Neural progenitor cell (in vitro differentiated cells): Measurements from ENCODE around the gene GOLIM4. TPM values are rescaled to one million over a fixed set of nuclear protein-coding genes. Genes with fewer than 3 reads are reported as not detected.

Source experiments
- DNase-seq: peaks from one replicate; pipeline ENCODE4 v3.0.0-alpha.2; 2016; ENCODE audit warnings: low spot score
- H2AFZ ChIP-seq: fragments of 200-600 bp; sonication (generic); replicated peaks from 2 replicates; pipeline ENCODE4 v1.6.1; 2016; ENCODE audit warnings: antibody characterized with exemption
- H3F3A ChIP-seq: fragments of 200-600 bp; sonication (generic); 2 replicates; pipeline ENCODE4 v1.6.1; 2016; ENCODE audit warnings: antibody characterized with exemption, low read depth
- H3K27ac ChIP-seq: fragments of 200-600 bp; sonication (generic); 2 replicates; pipeline ENCODE4 v1.5.1; 2016; ENCODE audit warnings: mild to moderate bottlenecking
- H3K27me3 ChIP-seq: fragments of 200-600 bp; sonication (generic); 2 replicates; pipeline ENCODE4 v1.6.1; 2016; ENCODE audit warnings: mild to moderate bottlenecking, moderate library complexity
- H3K36me3 ChIP-seq: fragments of 200-600 bp; sonication (generic); 2 replicates; pipeline ENCODE4 v1.5.1; 2016
- H3K4me1 ChIP-seq: fragments of 200-600 bp; sonication (generic); 2 replicates; pipeline ENCODE4 v1.6.1; 2016; ENCODE audit warnings: mixed run types
- H3K4me2 ChIP-seq: fragments of 200-600 bp; sonication (generic); 2 replicates; pipeline ENCODE4 v1.6.1; 2016
- H3K4me3 ChIP-seq: fragments of 200-600 bp; sonication (generic); 2 replicates; pipeline ENCODE4 v1.5.1; 2016
- H3K79me2 ChIP-seq: fragments of 200-600 bp; sonication (generic); 2 replicates; pipeline ENCODE4 v1.6.1; 2016; ENCODE audit warnings: low read depth
- H3K9ac ChIP-seq: fragments of 200-600 bp; sonication (generic); 2 replicates; pipeline ENCODE4 v1.6.1; 2016
- H3K9me3 ChIP-seq: fragments of 200-600 bp; sonication (generic); 2 replicates; pipeline ENCODE4 v1.5.1; 2016; ENCODE audit warnings: low read depth
- H4K20me1 ChIP-seq: fragments of 200-600 bp; sonication (generic); 2 replicates; pipeline ENCODE4 v1.6.1; 2016; ENCODE audit warnings: low read depth
- H3K27ac Mint-ChIP-seq: 3 replicates; pipeline ENCODE4 v1.8.0; 2021; ENCODE audit warnings: mixed read lengths
- H3K27me3 Mint-ChIP-seq: 2 replicates; pipeline ENCODE4 v1.8.0; 2022; ENCODE audit warnings: low read depth, mild to moderate bottlenecking, inconsistent platforms, moderate library complexity, mixed read lengths; ENCODE audit not compliant: insufficient read depth
- H3K36me3 Mint-ChIP-seq: 3 replicates; pipeline ENCODE4 v1.8.0; 2021; ENCODE audit warnings: mixed read lengths
- H3K4me1 Mint-ChIP-seq: 3 replicates; pipeline ENCODE4 v1.8.0; 2021; ENCODE audit warnings: mixed read lengths
- H3K4me3 Mint-ChIP-seq: 3 replicates; pipeline ENCODE4 v1.8.0; 2021; ENCODE audit warnings: mild to moderate bottlenecking, moderate library complexity, mixed read lengths
- H3K9me3 Mint-ChIP-seq: 3 replicates; pipeline ENCODE4 v1.8.0; 2020; ENCODE audit warnings: mixed read lengths
- EZH2 ChIP-seq: fragments of 200-600 bp; sonication (generic); IDR thresholded peaks from 2 replicates; pipeline ENCODE4 v1.6.1; 2017; ENCODE audit warnings: antibody characterized with exemption, mild to moderate bottlenecking, moderate library complexity
- EZH2phosphoT487 ChIP-seq: fragments of 200-600 bp; sonication (generic); IDR thresholded peaks from 2 replicates; pipeline ENCODE4 v1.6.1; 2017; ENCODE audit warnings: antibody characterized with exemption
- total RNA-seq: library from RNA; depleted of rRNA; stranded (reverse); fragments of >200 nt; gene quantifications from 2 replicates; pipeline ENCODE4 v1.2.3, GENCODE V29; 2015; ENCODE audit warnings: low replicate concordance
- TF ChIP-seq, protein P1 (sequence below): fragments of 200-600 bp; sonication (generic); IDR thresholded peaks from 2 replicates; pipeline ENCODE4 v1.5.1; 2017; ENCODE audit warnings: antibody characterized with exemption, mild to moderate bottlenecking

The GOLIM4 gene
- total RNA-seq, 1 donor from 2014 or later: 22.9 TPM

DNA sequence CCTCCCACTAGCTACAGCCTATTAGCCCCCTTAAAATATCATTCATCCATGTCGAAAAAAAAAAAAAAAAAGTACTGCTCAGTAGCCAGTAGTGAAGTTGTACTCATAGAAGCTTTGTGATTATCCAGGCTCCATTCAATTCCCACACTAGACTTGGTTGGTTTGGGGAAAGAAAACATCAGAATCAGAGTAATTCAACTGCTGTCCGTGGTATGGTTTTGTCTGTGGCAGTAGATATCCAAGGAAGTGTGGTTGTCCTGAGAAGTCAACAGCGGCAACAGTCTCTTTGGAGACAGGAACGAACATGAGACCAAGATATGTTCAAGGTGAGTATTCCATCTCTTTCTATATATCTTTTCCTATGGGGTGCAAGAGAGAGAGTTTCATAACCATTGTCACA is 99.2 kb downstream of the GOLIM4 start:
- no peak overlapping the region for H3K4me3 Mint-ChIP-seq
- peaks cover 5% of the 10 kb centered on the region for H3K27me3 Mint-ChIP-seq
- H3K4me1 Mint-ChIP-seq: peaks cover 4% of the 10 kb centered on the region
- H3K27me3 ChIP-seq: no peaks in the 10 kb centered on the region
- H3K4me3 ChIP-seq: no peak overlapping the region
- TF ChIP-seq EZH2 (no peak), EZH2phosphoT487 (no peak)
- TF ChIP-seq, protein P1, sequence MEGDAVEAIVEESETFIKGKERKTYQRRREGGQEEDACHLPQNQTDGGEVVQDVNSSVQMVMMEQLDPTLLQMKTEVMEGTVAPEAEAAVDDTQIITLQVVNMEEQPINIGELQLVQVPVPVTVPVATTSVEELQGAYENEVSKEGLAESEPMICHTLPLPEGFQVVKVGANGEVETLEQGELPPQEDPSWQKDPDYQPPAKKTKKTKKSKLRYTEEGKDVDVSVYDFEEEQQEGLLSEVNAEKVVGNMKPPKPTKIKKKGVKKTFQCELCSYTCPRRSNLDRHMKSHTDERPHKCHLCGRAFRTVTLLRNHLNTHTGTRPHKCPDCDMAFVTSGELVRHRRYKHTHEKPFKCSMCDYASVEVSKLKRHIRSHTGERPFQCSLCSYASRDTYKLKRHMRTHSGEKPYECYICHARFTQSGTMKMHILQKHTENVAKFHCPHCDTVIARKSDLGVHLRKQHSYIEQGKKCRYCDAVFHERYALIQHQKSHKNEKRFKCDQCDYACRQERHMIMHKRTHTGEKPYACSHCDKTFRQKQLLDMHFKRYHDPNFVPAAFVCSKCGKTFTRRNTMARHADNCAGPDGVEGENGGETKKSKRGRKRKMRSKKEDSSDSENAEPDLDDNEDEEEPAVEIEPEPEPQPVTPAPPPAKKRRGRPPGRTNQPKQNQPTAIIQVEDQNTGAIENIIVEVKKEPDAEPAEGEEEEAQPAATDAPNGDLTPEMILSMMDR: no peak
- H3K9me3 ChIP-seq: no peaks in the 10 kb centered on the region
- H3F3A ChIP-seq: no peaks in the 10 kb centered on the region
- no peaks in the 10 kb centered on the region for H4K20me1 ChIP-seq
- no peaks in the 10 kb centered on the region for H3K9me3 Mint-ChIP-seq
- H3K9ac ChIP-seq: no peak overlapping the region
- no peak for DNase-seq
- no peak overlapping the region for H3K4me2 ChIP-seq
- H3K27ac ChIP-seq: no peak overlapping the region
- no peak overlapping the region for H3K27ac Mint-ChIP-seq
- no peaks in the 10 kb centered on the region for H3K79me2 ChIP-seq
- H3K4me1 ChIP-seq: peaks cover 5% of the 10 kb centered on the region
- no peaks in the 10 kb centered on the region for H3K36me3 Mint-ChIP-seq
- H3K36me3 ChIP-seq: no peaks in the 10 kb centered on the region
- no peak overlapping the region for H2AFZ ChIP-seq

DNA sequence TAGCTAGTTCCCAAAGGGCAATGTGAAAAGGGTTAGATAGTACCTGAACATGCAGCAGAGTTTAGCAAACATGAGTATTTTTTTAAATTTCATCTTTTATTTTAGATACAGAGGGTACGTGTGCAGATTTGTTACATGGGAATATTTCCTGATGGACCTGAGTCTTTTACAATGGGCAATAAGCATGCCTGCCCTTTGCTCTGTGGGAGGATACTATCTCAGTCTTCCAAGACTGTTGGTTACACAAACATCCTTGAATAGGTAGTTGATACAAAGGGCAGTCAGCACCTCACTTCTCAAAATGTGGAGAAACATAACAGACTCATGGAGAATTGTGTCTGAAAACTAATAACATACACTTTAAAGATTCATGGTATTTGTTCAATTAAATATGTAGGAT is 103.3 kb downstream of the GOLIM4 start:
- H3K9ac ChIP-seq: no peak overlapping the region
- H3K79me2 ChIP-seq: no peaks in the 10 kb centered on the region
- no peaks in the 10 kb centered on the region for H3K9me3 ChIP-seq
- Mint-ChIP-seq H3K4me3 (no peak overlapping the region), H3K4me1 (peaks cover 4% of the 10 kb centered on the region), H3K27ac (no peak overlapping the region), H3K36me3 (no peaks in the 10 kb centered on the region), H3K9me3 (no peaks in the 10 kb centered on the region), H3K27me3 (peaks cover 2% of the 10 kb centered on the region)
- DNase-seq: no peak
- no peak overlapping the region for H3K4me2 ChIP-seq
- H3K27me3 ChIP-seq: no peaks in the 10 kb centered on the region
- H3F3A ChIP-seq: no peaks in the 10 kb centered on the region
- no peak overlapping the region for H3K27ac ChIP-seq
- TF ChIP-seq EZH2 (no peak), EZH2phosphoT487 (no peak)
- TF ChIP-seq, protein P1: no peak
- H4K20me1 ChIP-seq: no peaks in the 10 kb centered on the region
- no peak overlapping the region for H2AFZ ChIP-seq
- no peaks in the 10 kb centered on the region for H3K36me3 ChIP-seq
- no peak overlapping the region for H3K4me3 ChIP-seq
- peaks cover 5% of the 10 kb centered on the region for H3K4me1 ChIP-seq

DNA sequence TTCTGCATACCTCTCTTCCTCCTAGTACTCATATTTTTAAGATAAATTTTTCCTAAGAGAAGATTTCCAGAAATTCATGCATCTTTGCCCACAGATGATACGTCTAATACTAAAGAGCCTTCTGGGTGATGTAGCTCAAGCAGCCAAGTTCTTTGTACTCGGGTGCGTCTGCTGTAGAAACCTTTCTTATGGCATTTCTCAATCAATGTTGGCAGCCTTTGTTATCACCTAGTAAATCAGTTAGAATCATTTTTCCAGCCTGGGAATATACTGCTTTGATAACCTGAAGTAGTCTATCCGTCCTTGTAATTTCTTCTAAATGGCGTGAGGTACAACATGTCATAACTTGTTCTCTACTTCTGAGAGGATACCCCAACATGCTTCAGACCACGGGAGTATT is 104.5 kb downstream of the GOLIM4 start:
- no peaks in the 10 kb centered on the region for H3K36me3 ChIP-seq
- no peaks in the 10 kb centered on the region for H3K27me3 ChIP-seq
- H3K4me3 ChIP-seq: no peak overlapping the region
- H3K27ac Mint-ChIP-seq: no peak overlapping the region
- H4K20me1 ChIP-seq: no peaks in the 10 kb centered on the region
- no peak overlapping the region for H3K27ac ChIP-seq
- H3K27me3 Mint-ChIP-seq: peaks cover 2% of the 10 kb centered on the region
- TF ChIP-seq EZH2phosphoT487 (no peak), EZH2 (no peak)
- TF ChIP-seq, protein P1: no peak
- no peaks in the 10 kb centered on the region for H3K9me3 Mint-ChIP-seq
- H3K9ac ChIP-seq: no peak overlapping the region
- H3K9me3 ChIP-seq: no peaks in the 10 kb centered on the region
- H3F3A ChIP-seq: no peaks in the 10 kb centered on the region
- no peaks in the 10 kb centered on the region for H3K79me2 ChIP-seq
- peaks cover 5% of the 10 kb centered on the region for H3K4me1 ChIP-seq
- peaks cover 4% of the 10 kb centered on the region for H3K4me1 Mint-ChIP-seq
- no peaks in the 10 kb centered on the region for H3K36me3 Mint-ChIP-seq
- DNase-seq: no peak
- H2AFZ ChIP-seq: no peak overlapping the region
- H3K4me3 Mint-ChIP-seq: no peak overlapping the region
- H3K4me2 ChIP-seq: no peak overlapping the region

DNA sequence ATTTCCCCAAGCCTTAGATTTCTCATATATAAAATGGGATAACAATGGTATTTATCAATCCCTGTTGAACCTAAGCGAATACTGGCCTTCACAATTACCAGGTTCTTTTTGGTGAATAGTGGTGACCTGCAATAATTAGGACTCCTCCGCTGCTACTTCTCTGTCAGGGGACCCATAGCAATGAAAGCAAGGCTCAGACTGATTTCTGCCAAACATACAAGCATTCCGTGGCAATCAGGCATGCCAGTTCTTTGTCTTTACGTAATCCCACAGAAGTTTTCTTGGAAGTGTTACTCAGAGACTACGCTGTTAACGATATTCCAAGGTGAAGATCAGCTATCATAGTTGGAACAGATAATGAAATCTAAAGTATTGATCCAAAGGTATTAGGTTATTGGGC is 105.7 kb downstream of the GOLIM4 start:
- Histone ChIP-seq H3K36me3 (no peaks in the 10 kb centered on the region), H2AFZ (no peak overlapping the region), H3K79me2 (no peaks in the 10 kb centered on the region), H4K20me1 (no peaks in the 10 kb centered on the region), H3K4me1 (peaks cover 2% of the 10 kb centered on the region), H3K4me3 (no peak overlapping the region), H3K27ac (no peak overlapping the region), H3F3A (no peaks in the 10 kb centered on the region), H3K27me3 (no peaks in the 10 kb centered on the region), H3K9ac (no peak overlapping the region), H3K4me2 (no peak overlapping the region), H3K9me3 (no peaks in the 10 kb centered on the region)
- peaks cover 2% of the 10 kb centered on the region for H3K27me3 Mint-ChIP-seq
- TF ChIP-seq, protein P1: no peak
- TF ChIP-seq EZH2phosphoT487: no peak
- TF ChIP-seq EZH2: no peak
- H3K4me3 Mint-ChIP-seq: no peak overlapping the region
- H3K36me3 Mint-ChIP-seq: no peaks in the 10 kb centered on the region
- H3K9me3 Mint-ChIP-seq: no peaks in the 10 kb centered on the region
- no peak for DNase-seq
- peaks cover 3% of the 10 kb centered on the region for H3K4me1 Mint-ChIP-seq
- no peak overlapping the region for H3K27ac Mint-ChIP-seq
